Stomach smooth muscle (tissue), 2 donors: ENCODE results near the gene CPOX.
"Not testable (repeated sequence)": the region's sequence is repeated elsewhere in the genome, so short reads cannot be mapped to it uniquely, and the experiment has no call there.

Experiments
- H3K27ac ChIP-seq: one replicate; pipeline ENCODE4 v1.7.0; 2013; ENCODE audit warnings: mild to moderate bottlenecking, low read length, inconsistent platforms
- H3K27me3 ChIP-seq, 2 donors: one replicate each; pipeline ENCODE4 v1.7.0; 2013; ENCODE audit warnings: low read length in 2 of 2; ENCODE audit not compliant: insufficient read depth in 2 of 2, control insufficient read depth in 1 of 2
- H3K36me3 ChIP-seq, 2 donors: one replicate each; pipeline ENCODE4 v1.7.0; 2013; ENCODE audit warnings: low read length in 2 of 2; ENCODE audit not compliant: control insufficient read depth in 2 of 2, insufficient read depth in 2 of 2
- H3K4me1 ChIP-seq: one replicate; pipeline ENCODE4 v1.7.0; 2013; ENCODE audit warnings: low read length; ENCODE audit not compliant: control insufficient read depth, insufficient read depth
- H3K4me3 ChIP-seq, 2 donors: one replicate each; pipeline ENCODE4 v1.7.0; 2013; ENCODE audit warnings: low read length in 2 of 2
- H3K9ac ChIP-seq, 2 donors: one replicate each; pipeline ENCODE4 v1.7.0; 2013; ENCODE audit warnings: low read length in 2 of 2, mild to moderate bottlenecking in 1 of 2
- H3K9me3 ChIP-seq, 2 donors: one replicate each; pipeline ENCODE4 v1.7.0; 2013; ENCODE audit warnings: low read length in 2 of 2; ENCODE audit not compliant: control insufficient read depth in 2 of 2
- donor health status: healthy.
- donor health status: Pancreatic carcinoma.

CPOX gene

GRCh38 chr3:98561727-98562521 lies 31.5 kb downstream of the CPOX start:
- no peak overlapping the region for H3K4me3 ChIP-seq
- H3K4me1 ChIP-seq = no peaks in the 10 kb centered on the region
- no peaks in the 10 kb centered on the region for H3K27me3 ChIP-seq
- no peak overlapping the region for H3K9ac ChIP-seq
- H3K27ac ChIP-seq = no peak overlapping the region
- H3K36me3 ChIP-seq = no peaks in the 10 kb centered on the region
- H3K9me3 ChIP-seq = no peaks in the 10 kb centered on the region

- H3K36me3 ChIP-seq = no peaks in the 10 kb centered on the region
- no peak overlapping the region for H3K9ac ChIP-seq
- H3K4me3 ChIP-seq = no peak overlapping the region
- H3K4me1 ChIP-seq = no peaks in the 10 kb centered on the region
- H3K9me3 ChIP-seq = no peaks in the 10 kb centered on the region
- no peaks in the 10 kb centered on the region for H3K27me3 ChIP-seq
- H3K27ac ChIP-seq = no peak overlapping the region
Measured at GRCh38 chr3:98560911-98561310, 32.5 kb downstream of the CPOX start.

DNA sequence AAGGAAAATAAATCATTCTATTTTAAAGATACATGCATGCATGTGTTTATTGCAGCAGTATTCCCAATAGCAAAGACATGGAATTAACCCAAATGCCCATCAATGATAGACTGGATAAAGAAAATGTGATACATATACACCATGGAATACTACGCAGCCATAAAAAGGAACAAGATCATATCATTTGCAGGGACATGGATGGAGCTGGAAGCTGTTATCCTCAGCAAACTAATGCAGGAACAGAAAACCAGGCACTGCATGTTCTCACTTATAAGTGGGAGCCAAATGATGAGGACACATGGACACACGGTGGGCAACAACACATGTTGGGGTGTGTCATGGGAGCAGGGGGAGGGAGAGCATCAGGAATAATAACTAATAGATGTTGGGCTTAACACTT lies 33.6 kb downstream of the CPOX start:
- H3K9me3 ChIP-seq, H3K9ac ChIP-seq, H3K27me3 ChIP-seq, H3K4me3 ChIP-seq, H3K4me1 ChIP-seq, H3K36me3 ChIP-seq, H3K27ac ChIP-seq: not testable (repeated sequence)

GRCh38 chr3:98558100-98558827 lies 35.1 kb downstream of the CPOX start:
- H3K4me3 ChIP-seq = no peak overlapping the region
- H3K9ac ChIP-seq = no peak overlapping the region
- H3K4me1 ChIP-seq = no peaks in the 10 kb centered on the region
- H3K9me3 ChIP-seq = no peaks in the 10 kb centered on the region
- no peaks in the 10 kb centered on the region for H3K36me3 ChIP-seq
- no peaks in the 10 kb centered on the region for H3K27me3 ChIP-seq
- no peak overlapping the region for H3K27ac ChIP-seq

DNA sequence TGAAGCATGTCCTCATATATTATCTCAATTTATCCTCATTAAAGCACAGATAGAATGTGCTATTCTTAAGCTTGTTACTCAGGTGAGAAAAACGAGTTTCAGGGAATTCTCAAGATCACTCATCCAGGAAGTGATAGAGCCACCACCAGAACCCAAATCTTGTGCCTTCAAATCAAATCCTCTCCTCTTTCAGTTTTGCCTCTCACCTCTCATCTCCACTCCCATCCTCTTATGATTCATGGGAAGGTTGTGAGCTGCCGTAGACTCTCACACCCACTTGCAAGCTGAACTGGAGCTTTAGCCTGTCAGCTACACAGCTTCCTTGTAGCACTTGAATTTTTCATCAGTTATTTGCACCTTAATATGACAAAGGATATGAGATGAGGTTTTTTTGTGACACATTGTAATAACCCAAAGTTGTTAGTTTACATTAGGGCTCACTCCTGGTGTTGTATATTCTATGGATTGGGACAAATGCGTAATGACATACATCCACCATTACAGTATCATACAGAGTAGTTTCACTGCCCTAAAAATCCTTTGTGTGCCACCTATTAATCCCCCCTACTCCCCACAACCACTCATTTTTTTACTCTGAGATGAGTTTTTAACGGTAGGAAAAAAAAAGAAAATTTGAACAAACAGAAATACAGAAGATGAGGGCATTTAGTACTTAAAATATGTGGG lies 35.9 kb downstream of the CPOX start:
- H3K4me3 ChIP-seq = no peak overlapping the region
- H3K9ac ChIP-seq = no peak overlapping the region
- no peaks in the 10 kb centered on the region for H3K36me3 ChIP-seq
- H3K9me3 ChIP-seq = no peaks in the 10 kb centered on the region
- H3K27me3 ChIP-seq = no peaks in the 10 kb centered on the region
- H3K27ac ChIP-seq = no peak overlapping the region
- H3K4me1 ChIP-seq = no peaks in the 10 kb centered on the region

DNA sequence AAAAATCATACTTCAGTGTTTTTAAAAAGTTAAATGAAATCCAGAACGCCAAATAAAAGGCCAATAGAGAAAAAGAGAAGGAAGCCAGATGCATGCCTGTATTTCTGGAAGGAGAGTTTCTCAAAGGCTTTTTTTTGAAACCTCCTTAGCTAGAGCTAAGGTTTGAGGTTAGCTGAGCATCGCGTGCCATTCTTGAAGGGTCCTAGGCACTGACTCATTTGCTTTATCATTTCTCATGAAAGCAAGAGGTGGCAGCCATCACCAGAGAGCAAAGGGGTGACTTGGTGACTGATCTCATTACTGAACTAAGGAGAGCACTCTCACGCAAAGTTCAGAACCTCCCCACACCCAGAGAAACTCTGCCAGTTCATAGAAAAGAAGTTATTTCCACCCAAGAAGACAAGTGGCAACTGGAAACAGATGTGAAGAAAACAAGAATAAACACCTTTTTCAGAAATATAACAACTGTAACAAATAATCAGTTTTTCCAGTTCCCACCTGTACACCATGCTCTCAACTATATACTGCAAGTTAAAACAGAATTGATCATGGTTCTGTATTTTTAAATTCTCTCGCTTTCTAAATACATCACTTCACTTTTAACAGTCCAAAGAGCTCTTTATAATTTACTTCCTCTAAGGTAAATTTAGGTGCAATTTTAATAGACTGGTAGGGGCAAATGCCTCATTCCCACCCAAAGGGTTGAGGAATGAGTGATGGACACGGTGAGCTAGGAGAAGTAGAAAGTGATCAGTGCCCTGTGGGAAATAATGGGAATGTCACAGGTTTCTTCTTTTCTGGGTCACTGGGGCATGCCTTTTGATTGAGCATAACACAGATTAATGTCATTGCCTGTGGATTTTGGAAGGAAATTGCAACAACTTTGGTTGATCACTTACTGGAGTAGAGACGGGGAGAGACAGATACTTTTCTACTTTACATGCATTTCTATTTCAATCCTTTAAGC lies 37.0 kb downstream of the CPOX start:
- H3K27ac ChIP-seq = no peak overlapping the region
- no peaks in the 10 kb centered on the region for H3K4me1 ChIP-seq
- no peaks in the 10 kb centered on the region for H3K27me3 ChIP-seq
- no peak overlapping the region for H3K4me3 ChIP-seq
- H3K9me3 ChIP-seq = no peaks in the 10 kb centered on the region
- H3K9ac ChIP-seq = no peak overlapping the region
- H3K36me3 ChIP-seq = no peaks in the 10 kb centered on the region

GRCh38 chr3:98555025-98555379 lies 38.4 kb downstream of the CPOX start:
- Histone ChIP-seq H3K27ac (no peak overlapping the region), H3K4me1 (no peaks in the 10 kb centered on the region), H3K9ac (no peak overlapping the region), H3K27me3 (no peaks in the 10 kb centered on the region), H3K9me3 (no peaks in the 10 kb centered on the region), H3K4me3 (no peak overlapping the region), H3K36me3 (no peaks in the 10 kb centered on the region)

DNA sequence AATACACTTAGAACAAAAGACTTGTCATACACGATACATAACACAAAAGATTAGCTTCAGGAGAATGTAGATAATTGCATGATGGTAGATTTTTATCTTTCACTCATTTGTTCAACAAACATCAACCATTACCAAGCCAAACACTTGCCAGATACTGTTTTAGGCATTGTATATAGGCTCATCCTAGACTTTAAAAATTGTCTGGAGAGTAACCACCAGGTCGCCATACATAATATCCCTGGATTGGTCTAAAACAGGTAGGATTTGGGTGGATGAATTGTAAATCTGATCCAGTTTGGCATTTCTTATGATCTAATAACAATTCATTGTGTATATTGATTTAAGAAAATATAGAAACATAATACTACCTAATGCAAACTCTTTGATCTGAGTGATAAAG lies 38.8 kb downstream of the CPOX start:
- H3K9me3 ChIP-seq = no peaks in the 10 kb centered on the region
- H3K9ac ChIP-seq = no peak overlapping the region
- H3K36me3 ChIP-seq = no peaks in the 10 kb centered on the region
- no peak overlapping the region for H3K4me3 ChIP-seq
- H3K4me1 ChIP-seq = no peaks in the 10 kb centered on the region
- H3K27ac ChIP-seq = no peak overlapping the region
- no peaks in the 10 kb centered on the region for H3K27me3 ChIP-seq

DNA sequence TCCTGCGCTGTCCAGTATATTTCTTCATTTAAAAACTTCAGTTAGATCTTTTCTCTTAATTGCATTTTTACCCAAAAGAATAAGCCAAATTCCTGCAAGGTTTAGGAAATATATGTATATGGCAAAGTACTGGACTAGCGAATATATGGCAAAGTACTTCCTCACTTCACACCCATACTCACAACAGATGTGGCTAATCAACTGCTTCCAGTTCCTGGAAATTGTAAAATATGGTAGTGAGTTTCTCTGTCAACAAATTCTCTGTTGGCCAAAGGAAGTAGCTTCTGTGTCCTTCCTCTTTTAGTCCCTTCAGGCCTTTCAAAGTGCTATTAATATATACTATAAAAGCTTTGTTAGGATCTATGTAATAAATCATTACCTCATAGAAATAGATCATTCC lies 39.7 kb downstream of the CPOX start:
- no peak overlapping the region for H3K27ac ChIP-seq
- H3K4me1 ChIP-seq = no peaks in the 10 kb centered on the region
- H3K9me3 ChIP-seq = no peaks in the 10 kb centered on the region
- no peak overlapping the region for H3K9ac ChIP-seq
- H3K27me3 ChIP-seq = no peaks in the 10 kb centered on the region
- H3K36me3 ChIP-seq = no peaks in the 10 kb centered on the region
- H3K4me3 ChIP-seq = no peak overlapping the region

DNA sequence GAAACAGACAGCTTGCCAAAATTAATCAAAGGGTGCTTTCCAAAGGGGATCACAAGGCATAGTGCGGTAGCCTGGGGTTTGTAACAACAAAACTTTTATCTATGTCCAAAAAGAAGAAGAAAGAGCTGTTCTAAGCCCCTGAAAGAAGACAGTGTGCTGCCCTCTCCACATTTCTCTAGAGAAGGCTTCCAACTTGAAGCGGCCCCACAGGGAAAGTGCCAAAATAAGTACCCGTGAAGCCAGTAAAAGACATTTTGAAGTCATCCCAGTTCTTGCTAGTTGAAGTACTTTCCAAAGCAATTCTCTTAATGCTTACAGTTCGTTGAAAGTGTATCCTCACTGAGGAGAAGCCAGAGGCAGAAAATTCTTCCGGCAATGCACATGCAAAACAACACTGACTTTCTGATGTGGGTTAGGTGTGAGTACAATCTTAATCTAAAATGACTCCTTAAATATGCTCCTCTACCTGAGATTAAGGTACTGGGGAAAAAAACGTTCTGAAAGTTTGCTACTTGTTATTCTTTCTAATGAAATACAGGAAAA lies 40.3 kb downstream of the CPOX start:
- Histone ChIP-seq H3K36me3 (no peaks in the 10 kb centered on the region), H3K4me3 (no peak overlapping the region), H3K9ac (no peak overlapping the region), H3K4me1 (no peaks in the 10 kb centered on the region), H3K27me3 (no peaks in the 10 kb centered on the region), H3K27ac (no peak overlapping the region), H3K9me3 (no peaks in the 10 kb centered on the region)
